ENCODE measurements around the gene MZT2A. TPM values are rescaled to one million over a fixed set of nuclear protein-coding genes. Genes with fewer than 3 reads are reported as not detected.
A peak's percentile ranks its signal among the peaks of the same experiment; 100 is the strongest.
"Not testable (repeated sequence)": the region's sequence is repeated elsewhere in the genome, so short reads cannot be mapped to it uniquely, and the experiment has no call there.

Gene MZT2A
- total RNA-seq, 1 experiment from 2014 or later, result 143 TPM

DNA sequence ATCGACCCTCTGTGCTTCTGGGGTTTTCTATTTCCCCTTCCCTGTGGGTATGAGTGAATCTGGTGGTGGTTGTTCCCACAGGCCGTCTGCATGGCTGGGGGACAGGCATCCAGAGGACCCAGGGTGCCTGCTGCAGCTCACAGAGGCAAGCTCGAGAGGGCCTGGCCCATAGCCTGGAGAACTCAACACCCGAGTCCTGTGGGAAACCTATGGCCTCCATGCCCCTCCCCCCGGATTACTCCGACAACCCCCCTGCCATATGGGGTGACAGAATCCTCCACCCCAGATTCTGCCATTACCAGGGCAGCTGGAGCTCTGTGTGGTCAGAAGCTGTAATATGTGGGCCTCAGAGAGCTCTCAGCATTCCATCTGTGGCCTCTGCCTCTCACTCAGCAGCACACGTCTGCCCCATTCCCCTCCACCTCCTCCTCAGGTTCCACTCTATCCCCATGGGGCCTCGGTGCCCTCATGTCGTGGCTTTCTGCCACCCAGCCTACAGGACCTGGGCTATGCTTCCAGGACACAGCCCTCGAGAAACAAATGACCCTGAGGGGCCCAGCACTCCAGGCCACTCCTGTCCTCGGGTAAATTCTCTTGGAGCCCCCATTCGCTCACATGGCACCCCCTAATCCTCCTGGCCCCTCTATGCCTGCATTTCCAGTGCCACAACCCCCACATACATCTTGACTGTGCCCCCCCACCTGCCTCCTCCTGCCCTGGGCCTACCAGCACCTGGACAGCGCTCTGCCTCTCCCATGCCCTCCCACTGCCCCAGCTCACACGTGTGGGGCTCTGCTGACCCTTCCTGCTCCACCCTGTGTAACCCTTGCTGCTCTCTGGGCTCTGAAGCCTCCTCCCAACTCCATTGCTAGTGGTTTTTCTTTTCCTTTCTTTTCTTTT lies 3.6 kb downstream of the MZT2A start:
- H3K36me3 ChIP-seq (ENCODE audit: control insufficient read depth, insufficient read depth, low read length), result no peaks in the 10 kb centered on the region; the same call in 1 of the 2 replicates
- intact Hi-C loops (cut with micrococcal nuclease; ENCODE audit: unreplicated experiment) (no loop called here), in situ Hi-C loops (cut with HindIII; ENCODE audit: low pct_unique_long_range_greater_than_20kb, low sequenced_read_pairs) (no loop called here)
- CTCF ChIA-PET, result no interaction called here
- no peaks in the 10 kb centered on the region for H3K9me3 ChIP-seq (ENCODE audit: control insufficient read depth, insufficient read depth, low read depth, low read length)
- DNase-seq (ENCODE audit: low read depth, low spot score) (no peak), ATAC-seq (no peak)
- TF ChIP-seq, protein P1, sequence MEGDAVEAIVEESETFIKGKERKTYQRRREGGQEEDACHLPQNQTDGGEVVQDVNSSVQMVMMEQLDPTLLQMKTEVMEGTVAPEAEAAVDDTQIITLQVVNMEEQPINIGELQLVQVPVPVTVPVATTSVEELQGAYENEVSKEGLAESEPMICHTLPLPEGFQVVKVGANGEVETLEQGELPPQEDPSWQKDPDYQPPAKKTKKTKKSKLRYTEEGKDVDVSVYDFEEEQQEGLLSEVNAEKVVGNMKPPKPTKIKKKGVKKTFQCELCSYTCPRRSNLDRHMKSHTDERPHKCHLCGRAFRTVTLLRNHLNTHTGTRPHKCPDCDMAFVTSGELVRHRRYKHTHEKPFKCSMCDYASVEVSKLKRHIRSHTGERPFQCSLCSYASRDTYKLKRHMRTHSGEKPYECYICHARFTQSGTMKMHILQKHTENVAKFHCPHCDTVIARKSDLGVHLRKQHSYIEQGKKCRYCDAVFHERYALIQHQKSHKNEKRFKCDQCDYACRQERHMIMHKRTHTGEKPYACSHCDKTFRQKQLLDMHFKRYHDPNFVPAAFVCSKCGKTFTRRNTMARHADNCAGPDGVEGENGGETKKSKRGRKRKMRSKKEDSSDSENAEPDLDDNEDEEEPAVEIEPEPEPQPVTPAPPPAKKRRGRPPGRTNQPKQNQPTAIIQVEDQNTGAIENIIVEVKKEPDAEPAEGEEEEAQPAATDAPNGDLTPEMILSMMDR (IDR thresholded peaks at IDR 0.05), result no peak
- TF ChIP-seq POLR2AphosphoS5 (IDR thresholded peaks at IDR 0.05; ENCODE audit: low read depth, low read length) (no peak), SIN3A (IDR thresholded peaks at IDR 0.05; ENCODE audit: borderline replicate concordance, insufficient read depth, low read depth, low read length) (no peak)
- TF ChIP-seq, protein P2, sequence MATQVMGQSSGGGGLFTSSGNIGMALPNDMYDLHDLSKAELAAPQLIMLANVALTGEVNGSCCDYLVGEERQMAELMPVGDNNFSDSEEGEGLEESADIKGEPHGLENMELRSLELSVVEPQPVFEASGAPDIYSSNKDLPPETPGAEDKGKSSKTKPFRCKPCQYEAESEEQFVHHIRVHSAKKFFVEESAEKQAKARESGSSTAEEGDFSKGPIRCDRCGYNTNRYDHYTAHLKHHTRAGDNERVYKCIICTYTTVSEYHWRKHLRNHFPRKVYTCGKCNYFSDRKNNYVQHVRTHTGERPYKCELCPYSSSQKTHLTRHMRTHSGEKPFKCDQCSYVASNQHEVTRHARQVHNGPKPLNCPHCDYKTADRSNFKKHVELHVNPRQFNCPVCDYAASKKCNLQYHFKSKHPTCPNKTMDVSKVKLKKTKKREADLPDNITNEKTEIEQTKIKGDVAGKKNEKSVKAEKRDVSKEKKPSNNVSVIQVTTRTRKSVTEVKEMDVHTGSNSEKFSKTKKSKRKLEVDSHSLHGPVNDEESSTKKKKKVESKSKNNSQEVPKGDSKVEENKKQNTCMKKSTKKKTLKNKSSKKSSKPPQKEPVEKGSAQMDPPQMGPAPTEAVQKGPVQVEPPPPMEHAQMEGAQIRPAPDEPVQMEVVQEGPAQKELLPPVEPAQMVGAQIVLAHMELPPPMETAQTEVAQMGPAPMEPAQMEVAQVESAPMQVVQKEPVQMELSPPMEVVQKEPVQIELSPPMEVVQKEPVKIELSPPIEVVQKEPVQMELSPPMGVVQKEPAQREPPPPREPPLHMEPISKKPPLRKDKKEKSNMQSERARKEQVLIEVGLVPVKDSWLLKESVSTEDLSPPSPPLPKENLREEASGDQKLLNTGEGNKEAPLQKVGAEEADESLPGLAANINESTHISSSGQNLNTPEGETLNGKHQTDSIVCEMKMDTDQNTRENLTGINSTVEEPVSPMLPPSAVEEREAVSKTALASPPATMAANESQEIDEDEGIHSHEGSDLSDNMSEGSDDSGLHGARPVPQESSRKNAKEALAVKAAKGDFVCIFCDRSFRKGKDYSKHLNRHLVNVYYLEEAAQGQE (IDR thresholded peaks at IDR 0.05; ENCODE audit: insufficient read depth in 1 of 2, low read depth in 2 of 2, low read length in 1 of 2), result peak in 1 of 2 experiments; percentile 66; a peak in 1 of 4 replicates
- no peaks in the 10 kb centered on the region for H3K27me3 ChIP-seq (ENCODE audit: control insufficient read depth, insufficient read depth, low read length)
- POLR2A ChIA-PET, result no interaction called here
- no peaks in the 10 kb centered on the region for H3K4me1 ChIP-seq (ENCODE audit: control insufficient read depth, insufficient read depth, low read length)
- H3K4me3 ChIP-seq (ENCODE audit: low read depth in 2 of 2, low read length in 2 of 2), result no peak overlapping the region
- H3K27ac ChIP-seq (ENCODE audit: low read length), result no peak overlapping the region
- TSS peak; percentile 45 for BruUV-seq (replicated peaks)

DNA sequence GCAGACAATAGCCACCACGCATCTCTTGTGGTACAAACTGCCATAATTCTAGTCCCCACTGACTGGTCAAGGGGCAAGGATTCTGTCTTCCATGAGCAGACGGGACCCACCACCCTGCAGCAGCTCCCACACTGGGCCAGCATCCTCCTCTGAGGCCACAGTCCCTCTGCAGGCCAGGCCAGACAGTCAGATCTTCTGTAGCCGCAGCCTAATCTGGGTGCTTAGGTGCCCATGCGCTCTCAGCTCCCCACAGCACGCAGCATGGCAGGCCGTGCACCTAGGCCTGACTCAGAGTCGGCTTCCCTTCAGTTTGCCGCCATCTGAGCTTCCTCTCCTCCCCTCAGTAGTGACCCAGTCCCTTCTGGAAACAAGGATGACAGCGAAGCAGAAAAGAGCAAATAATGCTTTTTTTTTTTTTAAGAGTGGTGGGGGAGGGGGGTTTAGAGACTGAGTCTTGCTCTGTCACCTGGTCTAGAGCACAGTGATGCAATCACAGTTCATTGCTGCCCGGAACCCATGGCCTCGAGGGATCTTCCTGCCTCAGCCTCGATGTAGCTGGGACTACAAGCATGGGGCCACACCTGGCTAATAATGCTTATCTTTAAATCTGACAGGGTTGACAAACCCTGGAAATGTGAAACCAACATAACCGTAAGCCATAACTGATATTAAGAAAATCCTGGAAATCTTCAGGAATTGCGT lies 5.8 kb downstream of the MZT2A start:
- in situ Hi-C loops (cut with HindIII; ENCODE audit: low pct_unique_long_range_greater_than_20kb, low sequenced_read_pairs); H3K36me3 ChIP-seq (ENCODE audit: control insufficient read depth, insufficient read depth, low read length); ATAC-seq; H3K4me3 ChIP-seq (ENCODE audit: low read depth in 2 of 2, low read length in 2 of 2); intact Hi-C loops (cut with micrococcal nuclease; ENCODE audit: unreplicated experiment); H3K27ac ChIP-seq (ENCODE audit: low read length); BruUV-seq (replicated peaks); H3K4me1 ChIP-seq (ENCODE audit: control insufficient read depth, insufficient read depth, low read length); H3K9me3 ChIP-seq (ENCODE audit: control insufficient read depth, insufficient read depth, low read depth, low read length); POLR2A ChIA-PET; DNase-seq (ENCODE audit: low read depth, low spot score); H3K27me3 ChIP-seq (ENCODE audit: control insufficient read depth, insufficient read depth, low read length): not testable (repeated sequence)
- CTCF ChIA-PET, result interaction anchor here (0.7 kb wide), 1 partner anchor 930 kb away, joined by 3 read pairs; no protein-coding TSS in a partner anchor

DNA sequence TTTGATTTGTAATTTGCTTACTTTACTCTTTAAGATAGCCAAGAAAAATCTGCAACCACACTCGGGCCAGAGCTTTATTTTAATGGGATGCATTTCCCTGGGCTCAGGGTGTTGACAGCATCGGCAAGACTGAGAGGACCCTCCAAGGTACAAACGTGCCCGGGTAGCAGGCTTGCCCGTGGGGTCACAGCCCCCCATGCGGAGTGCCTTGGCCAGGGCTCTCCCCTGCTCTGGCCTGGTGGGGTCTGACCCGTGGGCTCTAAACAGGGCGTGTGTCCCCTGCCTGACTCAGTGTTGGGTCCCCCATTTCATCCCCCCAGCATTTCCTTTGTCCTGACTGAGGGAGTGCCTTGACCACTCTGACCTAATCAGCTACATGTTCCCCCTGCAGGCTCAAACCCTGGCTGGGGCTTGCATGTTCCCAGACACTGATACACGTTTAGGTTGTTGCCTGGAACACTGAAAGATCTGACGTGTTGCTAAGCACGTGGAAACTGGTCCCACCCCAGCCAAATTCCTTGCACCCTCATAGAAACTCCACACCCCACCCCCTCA lies 7.2 kb downstream of the MZT2A start:
- H3K36me3 ChIP-seq (ENCODE audit: control insufficient read depth, insufficient read depth, low read length); H3K9me3 ChIP-seq (ENCODE audit: control insufficient read depth, insufficient read depth, low read depth, low read length); DNase-seq (ENCODE audit: low read depth, low spot score); BruUV-seq (replicated peaks); H3K27ac ChIP-seq (ENCODE audit: low read length); H3K4me3 ChIP-seq (ENCODE audit: low read depth in 2 of 2, low read length in 2 of 2); ATAC-seq; CTCF ChIA-PET; in situ Hi-C loops (cut with HindIII; ENCODE audit: low pct_unique_long_range_greater_than_20kb, low sequenced_read_pairs); POLR2A ChIA-PET; H3K27me3 ChIP-seq (ENCODE audit: control insufficient read depth, insufficient read depth, low read length); H3K4me1 ChIP-seq (ENCODE audit: control insufficient read depth, insufficient read depth, low read length); intact Hi-C loops (cut with micrococcal nuclease; ENCODE audit: unreplicated experiment): not testable (repeated sequence)

DNA sequence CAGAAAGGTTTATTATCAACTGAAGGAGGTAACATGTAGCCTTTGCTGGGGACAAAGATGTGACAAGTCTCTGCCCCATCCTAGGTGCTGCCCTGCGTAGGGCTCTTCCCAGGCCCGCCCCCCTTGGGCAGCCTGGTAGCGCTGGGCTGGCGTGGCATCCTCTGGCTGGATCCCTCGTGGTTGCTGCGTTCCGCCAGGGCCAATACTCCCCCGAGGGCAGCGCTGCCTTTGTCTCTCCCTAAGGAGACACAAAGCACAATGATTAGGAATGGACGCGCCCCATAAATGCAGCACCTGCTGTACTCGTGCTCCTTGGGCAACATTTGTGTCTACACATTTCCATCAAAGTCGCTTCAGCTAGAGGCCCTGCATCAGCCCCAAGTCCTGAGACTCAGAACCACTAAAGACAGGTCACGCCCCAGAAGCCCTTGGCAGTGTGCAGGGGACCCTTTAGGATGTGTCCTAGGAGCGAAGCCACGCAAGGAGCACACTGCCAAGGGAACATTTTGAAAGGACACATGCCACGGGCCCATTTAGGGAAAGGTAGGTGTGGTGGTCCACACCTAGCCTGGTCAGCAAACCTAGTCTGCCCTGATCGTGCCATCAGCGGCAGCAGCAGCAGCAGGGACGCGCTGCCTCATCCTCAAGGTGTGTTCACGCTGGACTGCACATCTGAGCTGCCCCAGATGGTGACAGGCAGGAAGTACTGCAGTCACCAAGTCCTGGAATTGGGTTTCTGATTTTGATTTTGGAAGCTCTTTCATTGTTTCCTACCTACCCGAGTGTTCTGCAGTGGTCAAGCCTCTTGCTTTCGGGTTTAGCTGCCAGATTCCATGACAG lies 8.0 kb downstream of the MZT2A start:
- H3K4me1 ChIP-seq (ENCODE audit: control insufficient read depth, insufficient read depth, low read length); in situ Hi-C loops (cut with HindIII; ENCODE audit: low pct_unique_long_range_greater_than_20kb, low sequenced_read_pairs); ATAC-seq; CTCF ChIA-PET; H3K27ac ChIP-seq (ENCODE audit: low read length); H3K9me3 ChIP-seq (ENCODE audit: control insufficient read depth, insufficient read depth, low read depth, low read length); POLR2A ChIA-PET; H3K36me3 ChIP-seq (ENCODE audit: control insufficient read depth, insufficient read depth, low read length); BruUV-seq (replicated peaks); intact Hi-C loops (cut with micrococcal nuclease; ENCODE audit: unreplicated experiment); H3K4me3 ChIP-seq (ENCODE audit: low read depth in 2 of 2, low read length in 2 of 2); DNase-seq (ENCODE audit: low read depth, low spot score); H3K27me3 ChIP-seq (ENCODE audit: control insufficient read depth, insufficient read depth, low read length): not testable (repeated sequence)

Measured in Panc1 (cell line).